Activated CD4-positive, alpha-beta T cell treated with anti-CD3 and anti-CD28 coated beads for 36 hours (primary cell): Measurements from ENCODE around the gene TMEM62. TPM values are rescaled to one million over a fixed set of nuclear protein-coding genes. Genes with fewer than 3 reads are reported as not detected.
A peak's percentile ranks its signal among the peaks of the same experiment; 100 is the strongest.

ENCODE experiments used
- ATAC-seq: fragments of 200-7000 bp; cut with Tn5 transposase; one replicate; pipeline ENCODE4 v1.10.0; 2021; ENCODE audit warnings: mild to moderate bottlenecking, moderate library complexity
- CTCF ChIA-PET: fragments of 350-600 bp; sonication (Branson Sonifier 250); formaldehyde crosslinking; loops from one replicate; lab custom pipeline; 2021; ENCODE audit warnings: antibody characterized with exemption; lab: Charles Lee
- POLR2A ChIA-PET: fragments of 350-600 bp; sonication (Branson Sonifier 250); formaldehyde crosslinking; loops from one replicate; lab custom pipeline; 2021; ENCODE audit warnings: antibody characterized with exemption, inconsistent platforms; lab: Charles Lee
- DNase-seq: peaks from one replicate; pipeline ENCODE4 v3.0.0-alpha.2; 2020
- H3K27ac Mint-ChIP-seq: one replicate; pipeline ENCODE4 v1.8.0; 2021; ENCODE audit warnings: mixed read lengths
- H3K27me3 Mint-ChIP-seq: one replicate; pipeline ENCODE4 v1.8.0; 2021; ENCODE audit warnings: mixed read lengths
- H3K36me3 Mint-ChIP-seq: one replicate; pipeline ENCODE4 v1.8.0; 2021; ENCODE audit warnings: low read depth, mixed read lengths
- H3K4me1 Mint-ChIP-seq: one replicate; pipeline ENCODE4 v1.8.0; 2021; ENCODE audit warnings: mixed read lengths
- H3K4me3 Mint-ChIP-seq: one replicate; pipeline ENCODE4 v1.8.0; 2021; ENCODE audit warnings: mild to moderate bottlenecking, moderate library complexity, mixed read lengths
- H3K9me3 Mint-ChIP-seq: one replicate; pipeline ENCODE4 v1.8.0; 2021; ENCODE audit warnings: low read depth, mixed read lengths
- intact Hi-C, 2 experiments: fragments of 100-400 bp; cut with DNase I in 1 of 2; cut with micrococcal nuclease in 1 of 2; formaldehyde crosslinking; loops; one replicate each; pipeline versions ENCODE4 v1.14.2 to v1.15.1; 2022 to 2024; cut with DNase I, micrococcal nuclease
- total RNA-seq, 2 experiments: library from RNA; stranded (reverse); gene quantifications; one replicate each; pipeline ENCODE4 v1.2.3, GENCODE V29; 2021

TMEM62 gene
- total RNA-seq = 10 to 100 TPM; 10.9 to 12.9 TPM

DNA sequence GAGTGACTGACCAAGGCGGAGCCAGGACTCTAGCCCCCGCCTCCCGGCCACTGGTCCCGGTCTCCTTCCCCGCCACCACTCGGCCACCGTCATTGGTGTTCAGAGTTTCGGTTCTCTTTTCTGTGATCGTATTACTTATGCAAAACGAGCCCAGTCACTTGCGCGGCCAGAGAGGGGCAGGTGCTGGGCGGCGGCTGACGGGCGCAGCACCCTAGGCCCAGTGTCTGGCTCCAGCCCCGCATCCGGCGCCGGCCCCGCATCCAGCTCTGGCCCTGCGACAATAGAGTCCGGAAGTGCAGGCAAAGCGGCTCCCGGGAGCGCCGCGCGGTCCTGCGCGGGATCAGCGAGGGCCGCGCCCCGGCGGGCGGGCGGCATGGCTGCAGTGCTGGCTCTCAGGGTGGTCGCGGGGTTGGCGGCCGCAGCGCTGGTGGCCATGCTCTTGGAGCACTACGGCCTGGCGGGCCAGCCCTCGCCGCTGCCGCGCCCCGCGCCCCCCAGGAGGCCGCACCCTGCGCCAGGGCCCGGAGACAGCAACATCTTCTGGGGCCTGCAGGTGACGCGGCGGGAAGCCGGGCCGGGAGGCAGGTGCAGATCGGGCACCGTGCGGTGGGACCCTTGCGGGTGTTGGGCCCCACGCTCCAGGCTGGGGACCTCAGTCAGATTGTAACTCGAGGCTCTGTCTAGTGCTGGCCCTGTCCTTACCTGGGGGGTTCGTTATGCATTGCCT is at the start of gene TMEM62:
TSS of gene TMEM62 (plus strand) at position 157 of the 727 bp plus-strand sequence. CDS start at position 374, 217 bp downstream.
- CTCF ChIA-PET = no interaction called here

GRCh38 chr15:43085921-43086320 is 47.5 kb upstream of the TMEM62 start:
- Mint-ChIP-seq H3K9me3 (no peaks in the 10 kb centered on the region), H3K36me3 (peaks cover 25% of the 10 kb centered on the region), H3K27me3 (no peaks in the 10 kb centered on the region), H3K4me3 (no peak overlapping the region), H3K4me1 (peaks cover 21% of the 10 kb centered on the region), H3K27ac (no peak overlapping the region)
- POLR2A ChIA-PET = interaction anchor here (0.5 kb wide), 1 partner anchor 664 kb away, joined by 4 read pairs; no protein-coding TSS in a partner anchor
- CTCF ChIA-PET = no interaction called here
- no peak for DNase-seq
- no peak for ATAC-seq
- intact Hi-C loops = no loop called here

More for the DNA sequence above, at the start of gene TMEM62:
- ATAC-seq = peak; percentile 80
- Mint-ChIP-seq H3K27me3 (no peaks in the 10 kb centered on the region), H3K36me3 (peaks cover 18% of the 10 kb centered on the region), H3K9me3 (peaks cover 3% of the 10 kb centered on the region), H3K27ac (peak within 1 kb of the TSS; percentile 84), H3K4me3 (peak within 1 kb of the TSS; percentile 79), H3K4me1 (peaks cover 18% of the 10 kb centered on the region)
- DNase-seq = peak; percentile 82
- POLR2A ChIA-PET = no interaction called here
- intact Hi-C loops = loop anchor here in 1 of 2 experiments (1.0 kb wide), 3 partner anchors 10 to 52 kb away; partner anchors contain the start of genes CCNDBP1 and UBR1

DNA sequence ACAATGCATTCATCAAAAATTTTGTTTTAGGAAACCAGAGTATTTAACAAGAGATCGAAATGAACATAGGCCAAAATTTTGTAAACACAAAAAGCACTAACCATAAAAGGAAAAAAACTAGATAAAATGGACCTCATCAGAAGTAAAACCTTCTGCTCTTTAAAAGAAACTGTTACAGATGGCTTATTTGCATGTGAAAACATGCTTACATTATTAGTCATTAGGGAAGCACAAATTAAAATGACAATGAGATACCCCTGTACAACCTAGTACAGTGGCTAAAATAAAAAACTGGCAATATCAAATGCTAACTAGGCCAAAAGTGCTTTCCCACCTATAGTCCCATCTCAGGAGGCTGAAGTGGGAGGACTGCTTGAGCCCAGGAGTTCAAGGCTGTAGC is 46.8 kb upstream of the TMEM62 start:
- intact Hi-C loops = no loop called here
- ChIA-PET CTCF (no interaction called here), POLR2A (no interaction called here)
- no peaks in the 10 kb centered on the region for H3K27me3 Mint-ChIP-seq
- no peak overlapping the region for H3K4me3 Mint-ChIP-seq
- ATAC-seq (no peak), DNase-seq (no peak)
- peaks cover 21% of the 10 kb centered on the region for H3K4me1 Mint-ChIP-seq
- peaks cover 21% of the 10 kb centered on the region for H3K36me3 Mint-ChIP-seq
- no peaks in the 10 kb centered on the region for H3K9me3 Mint-ChIP-seq
- no peak overlapping the region for H3K27ac Mint-ChIP-seq

DNA sequence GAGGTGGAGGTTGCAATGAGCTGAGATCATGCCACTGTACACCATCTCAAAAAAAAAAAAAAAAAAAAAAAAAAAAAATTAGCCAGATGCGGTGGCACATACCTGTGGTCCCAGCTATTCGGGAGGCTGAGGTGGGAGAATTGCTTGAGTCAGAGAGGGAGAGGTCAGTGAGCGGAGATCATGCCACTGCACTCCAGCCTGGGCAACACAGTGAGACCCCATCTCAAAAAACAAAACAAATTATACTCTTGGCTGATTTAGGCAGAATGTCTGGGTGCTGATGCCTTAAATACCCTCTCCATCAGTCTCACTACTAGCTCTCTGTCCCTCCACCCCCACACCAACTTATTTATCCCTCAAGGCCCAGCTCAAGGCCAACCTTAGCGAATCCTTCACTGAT is 41.5 kb upstream of the TMEM62 start:
- ChIA-PET CTCF (interaction anchor here (0.7 to 1.0 kb wide), 3 partner anchors 52 to 284 kb away, joined by 3 to 4 read pairs (median 4); no protein-coding TSS in a partner anchor), POLR2A (no interaction called here)
- Mint-ChIP-seq H3K4me3 (no peak overlapping the region), H3K27me3 (no peaks in the 10 kb centered on the region), H3K36me3 (peaks cover 26% of the 10 kb centered on the region), H3K9me3 (no peaks in the 10 kb centered on the region), H3K27ac (no peak overlapping the region), H3K4me1 (peaks cover 34% of the 10 kb centered on the region)
- DNase-seq (no peak), ATAC-seq (no peak)
- intact Hi-C loops = no loop called here

- Mint-ChIP-seq H3K27ac (no peak overlapping the region), H3K9me3 (no peaks in the 10 kb centered on the region), H3K36me3 (peaks cover 32% of the 10 kb centered on the region), H3K4me3 (no peak overlapping the region), H3K27me3 (no peaks in the 10 kb centered on the region), H3K4me1 (peaks cover 40% of the 10 kb centered on the region)
- POLR2A ChIA-PET = interaction anchor here (0.7 kb wide), 1 partner anchor 436 kb away, joined by 3 read pairs; no protein-coding TSS in a partner anchor
- DNase-seq = no peak
- intact Hi-C loops = no loop called here
- CTCF ChIA-PET = no interaction called here
- no peak for ATAC-seq
Measured at GRCh38 chr15:43093026-43093425, 40.4 kb upstream of the TMEM62 start.

- POLR2A ChIA-PET = no interaction called here
- ATAC-seq (no peak), DNase-seq (no peak)
- CTCF ChIA-PET = interaction anchor here (0.6 to 0.7 kb wide), 2 partner anchors 112 to 702 kb away, joined by 3 read pairs; no protein-coding TSS in a partner anchor
- peaks cover 32% of the 10 kb centered on the region for H3K36me3 Mint-ChIP-seq
- peaks cover 42% of the 10 kb centered on the region for H3K4me1 Mint-ChIP-seq
- H3K9me3 Mint-ChIP-seq = no peaks in the 10 kb centered on the region
- H3K27ac Mint-ChIP-seq = no peak overlapping the region
- no peaks in the 10 kb centered on the region for H3K27me3 Mint-ChIP-seq
- H3K4me3 Mint-ChIP-seq = no peak overlapping the region
- intact Hi-C loops = no loop called here
Measured at GRCh38 chr15:43094416-43095030, 38.9 kb upstream of the TMEM62 start.

DNA sequence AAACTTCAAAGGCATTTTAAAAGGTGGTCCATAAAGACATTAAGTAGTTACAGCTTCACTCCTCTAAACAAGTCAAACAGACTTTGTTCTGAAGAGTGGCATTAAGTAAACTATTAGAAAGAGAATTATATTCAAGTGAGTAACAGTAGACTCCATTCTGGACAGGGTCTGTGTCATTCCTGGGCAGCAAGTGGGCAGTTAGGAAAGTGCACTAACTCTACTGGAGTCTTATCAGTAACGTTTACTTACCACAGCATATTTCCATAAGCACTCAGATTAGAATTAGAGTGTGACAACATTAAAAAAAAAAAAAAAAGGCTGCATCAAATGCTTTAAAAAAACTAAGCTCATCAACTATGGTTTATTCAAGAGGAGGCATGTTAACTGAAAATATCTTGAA is 38.1 kb upstream of the TMEM62 start:
- no peaks in the 10 kb centered on the region for H3K9me3 Mint-ChIP-seq
- peaks cover 42% of the 10 kb centered on the region for H3K4me1 Mint-ChIP-seq
- ChIA-PET POLR2A (no interaction called here), CTCF (interaction anchor here (0.6 kb wide), 1 partner anchor 517 kb away, joined by 3 read pairs; no protein-coding TSS in a partner anchor)
- ATAC-seq (no peak), DNase-seq (no peak)
- peaks cover 32% of the 10 kb centered on the region for H3K36me3 Mint-ChIP-seq
- intact Hi-C loops = no loop called here
- no peak overlapping the region for H3K4me3 Mint-ChIP-seq
- H3K27me3 Mint-ChIP-seq = no peaks in the 10 kb centered on the region
- H3K27ac Mint-ChIP-seq = no peak overlapping the region

DNA sequence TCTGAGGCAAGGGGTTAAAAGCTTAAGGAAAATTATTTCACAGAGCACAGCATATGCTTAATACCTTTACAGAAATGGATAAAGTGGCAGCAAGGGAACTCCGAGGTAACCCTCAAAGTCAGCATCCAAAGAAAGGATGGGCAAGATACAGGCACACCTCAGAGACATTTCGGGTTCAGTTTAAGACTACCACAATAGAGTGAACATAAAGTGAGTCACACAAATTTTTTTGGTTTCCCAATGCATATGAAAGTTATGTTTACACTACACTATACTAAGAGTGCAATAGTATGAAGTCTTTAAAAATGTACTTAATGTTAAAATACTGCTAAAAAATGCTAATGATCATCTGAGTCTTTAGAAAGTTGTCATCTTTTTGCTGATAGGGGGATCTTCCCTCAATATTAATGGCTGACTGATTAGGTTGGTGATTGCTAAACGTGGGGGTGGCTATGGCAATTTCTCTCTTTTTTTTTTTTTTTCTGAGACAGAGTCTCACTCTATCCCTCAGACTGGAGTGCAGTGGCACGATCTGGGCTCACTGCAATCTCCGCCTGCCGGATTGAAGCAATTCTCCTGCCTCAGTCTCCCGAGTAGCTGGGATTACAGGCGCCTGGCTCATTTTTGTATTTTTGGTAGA is 37.6 kb upstream of the TMEM62 start:
- CTCF ChIA-PET = interaction anchor here (0.6 kb wide), 1 partner anchor 518 kb away, joined by 3 read pairs; no protein-coding TSS in a partner anchor
- no peak overlapping the region for H3K4me3 Mint-ChIP-seq

GRCh38 chr15:43096411-43096810 is 37.0 kb upstream of the TMEM62 start:
- POLR2A ChIA-PET = no interaction called here
- intact Hi-C loops = no loop called here
- peaks cover 44% of the 10 kb centered on the region for H3K36me3 Mint-ChIP-seq
- CTCF ChIA-PET = interaction anchor here (1.1 kb wide), 1 partner anchor 129 kb away, joined by 3 read pairs; no protein-coding TSS in a partner anchor
- peaks cover 52% of the 10 kb centered on the region for H3K4me1 Mint-ChIP-seq
- no peaks in the 10 kb centered on the region for H3K9me3 Mint-ChIP-seq
- ATAC-seq (no peak), DNase-seq (no peak)
- no peaks in the 10 kb centered on the region for H3K27me3 Mint-ChIP-seq
- peak overlapping the region; percentile 14 for H3K27ac Mint-ChIP-seq
- no peak overlapping the region for H3K4me3 Mint-ChIP-seq

More for the DNA sequence above, 37.6 kb upstream of the TMEM62 start:
- intact Hi-C loops = no loop called here
- POLR2A ChIA-PET = no interaction called here
- Mint-ChIP-seq H3K36me3 (peaks cover 38% of the 10 kb centered on the region), H3K27me3 (no peaks in the 10 kb centered on the region), H3K9me3 (no peaks in the 10 kb centered on the region), H3K27ac (no peak overlapping the region), H3K4me1 (peaks cover 46% of the 10 kb centered on the region)
- DNase-seq (no peak), ATAC-seq (peak; percentile 73)

DNA sequence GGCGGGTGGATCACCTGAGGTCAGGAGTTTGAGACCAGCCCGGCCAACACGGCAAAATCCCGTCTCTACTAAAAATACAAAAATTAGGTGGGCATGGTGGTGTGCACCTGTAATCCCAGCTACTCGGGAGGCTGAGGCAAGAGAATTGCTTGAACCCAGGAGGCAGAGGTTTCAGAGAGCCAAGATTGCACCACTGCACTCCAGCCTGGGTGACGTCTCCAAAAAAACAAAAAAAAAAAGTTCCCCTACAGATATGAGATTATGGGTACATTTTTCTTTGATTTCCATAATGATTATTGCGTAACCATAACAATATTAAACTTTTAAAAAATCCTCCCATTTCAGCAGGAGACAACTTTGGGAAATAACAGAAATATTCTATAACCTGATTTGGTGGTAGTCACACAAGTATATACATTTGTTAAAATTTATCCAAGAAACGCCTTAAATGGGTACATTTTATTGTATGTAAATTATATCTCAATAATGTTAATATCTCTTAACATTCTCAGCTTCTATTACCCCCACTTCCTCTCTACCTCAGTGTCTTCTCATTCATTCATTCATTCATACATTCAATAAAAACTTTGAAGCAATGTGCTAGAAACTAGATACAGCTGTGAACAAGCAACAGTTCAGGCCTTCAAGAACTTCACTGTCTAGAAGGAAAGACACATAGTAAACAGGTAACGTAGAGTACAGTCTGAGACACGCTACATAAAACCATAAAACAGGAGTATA is 34.1 kb upstream of the TMEM62 start:
- DNase-seq (no peak), ATAC-seq (no peak)
- no peak overlapping the region for H3K4me3 Mint-ChIP-seq
- H3K4me1 Mint-ChIP-seq = peaks cover 75% of the 10 kb centered on the region
- H3K9me3 Mint-ChIP-seq = no peaks in the 10 kb centered on the region
- no peak overlapping the region for H3K27ac Mint-ChIP-seq
- intact Hi-C loops = no loop called here
- ChIA-PET CTCF (interaction anchor here (1.3 kb wide), 1 partner anchor 186 kb away, joined by 5 read pairs; no protein-coding TSS in a partner anchor), POLR2A (interaction anchor here (0.7 kb wide), 1 partner anchor 881 kb away, joined by 4 read pairs; no protein-coding TSS in a partner anchor)
- peaks cover 56% of the 10 kb centered on the region for H3K36me3 Mint-ChIP-seq
- H3K27me3 Mint-ChIP-seq = no peaks in the 10 kb centered on the region
